RWPE1 (cell line): Measurements from ENCODE around the gene ADCY4.

ENCODE experiments used
- CTCF ChIA-PET: fragments of 350-600 bp; sonication (Branson Sonifier 250); formaldehyde crosslinking; extraction: SDS; loops from one replicate; lab custom pipeline; 2021; lab: Yijun Ruan, JAX
- POLR2A ChIA-PET: fragments of 400-600 bp; formaldehyde crosslinking; extraction: SDS; loops from one replicate; lab custom pipeline; 2020; ENCODE audit warnings: antibody characterized with exemption; ENCODE audit not compliant: low non-redundant PET; lab: Yijun Ruan, JAX
- DNase-seq: peaks from one replicate; pipeline ENCODE4 v3.0.0; 2012; ENCODE audit warnings: low spot score
- H3K27ac ChIP-seq: fragments of 450-650 bp; 2 replicates; pipeline ENCODE4 v1.5.1; 2017
- TF ChIP-seq, protein P1 (sequence below): fragments of 450-650 bp; conservative IDR thresholded peaks from 2 replicates; pipeline ENCODE4 v1.5.1; 2017; ENCODE audit warnings: low read depth, mild to moderate bottlenecking

ADCY4 gene

GRCh38 chr14:24297190-24297964 lies 37.5 kb downstream of the ADCY4 start:
- POLR2A ChIA-PET: interaction anchor here (1.0 kb wide), 1 partner anchor 55 kb away, joined by 5 read pairs; the partner anchor contains the start of gene TINF2
- peak; percentile 45 for DNase-seq
- CTCF ChIA-PET: interaction anchor here (0.6 to 4.7 kb wide), 11 partner anchors 10 to 208 kb away, joined by 3 to 51 read pairs (median 4); partner anchors contain the start of gene TINF2
- TF ChIP-seq, protein P1, sequence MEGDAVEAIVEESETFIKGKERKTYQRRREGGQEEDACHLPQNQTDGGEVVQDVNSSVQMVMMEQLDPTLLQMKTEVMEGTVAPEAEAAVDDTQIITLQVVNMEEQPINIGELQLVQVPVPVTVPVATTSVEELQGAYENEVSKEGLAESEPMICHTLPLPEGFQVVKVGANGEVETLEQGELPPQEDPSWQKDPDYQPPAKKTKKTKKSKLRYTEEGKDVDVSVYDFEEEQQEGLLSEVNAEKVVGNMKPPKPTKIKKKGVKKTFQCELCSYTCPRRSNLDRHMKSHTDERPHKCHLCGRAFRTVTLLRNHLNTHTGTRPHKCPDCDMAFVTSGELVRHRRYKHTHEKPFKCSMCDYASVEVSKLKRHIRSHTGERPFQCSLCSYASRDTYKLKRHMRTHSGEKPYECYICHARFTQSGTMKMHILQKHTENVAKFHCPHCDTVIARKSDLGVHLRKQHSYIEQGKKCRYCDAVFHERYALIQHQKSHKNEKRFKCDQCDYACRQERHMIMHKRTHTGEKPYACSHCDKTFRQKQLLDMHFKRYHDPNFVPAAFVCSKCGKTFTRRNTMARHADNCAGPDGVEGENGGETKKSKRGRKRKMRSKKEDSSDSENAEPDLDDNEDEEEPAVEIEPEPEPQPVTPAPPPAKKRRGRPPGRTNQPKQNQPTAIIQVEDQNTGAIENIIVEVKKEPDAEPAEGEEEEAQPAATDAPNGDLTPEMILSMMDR: peak; percentile 55
- peak overlapping the region; percentile 94 for H3K27ac ChIP-seq

DNA sequence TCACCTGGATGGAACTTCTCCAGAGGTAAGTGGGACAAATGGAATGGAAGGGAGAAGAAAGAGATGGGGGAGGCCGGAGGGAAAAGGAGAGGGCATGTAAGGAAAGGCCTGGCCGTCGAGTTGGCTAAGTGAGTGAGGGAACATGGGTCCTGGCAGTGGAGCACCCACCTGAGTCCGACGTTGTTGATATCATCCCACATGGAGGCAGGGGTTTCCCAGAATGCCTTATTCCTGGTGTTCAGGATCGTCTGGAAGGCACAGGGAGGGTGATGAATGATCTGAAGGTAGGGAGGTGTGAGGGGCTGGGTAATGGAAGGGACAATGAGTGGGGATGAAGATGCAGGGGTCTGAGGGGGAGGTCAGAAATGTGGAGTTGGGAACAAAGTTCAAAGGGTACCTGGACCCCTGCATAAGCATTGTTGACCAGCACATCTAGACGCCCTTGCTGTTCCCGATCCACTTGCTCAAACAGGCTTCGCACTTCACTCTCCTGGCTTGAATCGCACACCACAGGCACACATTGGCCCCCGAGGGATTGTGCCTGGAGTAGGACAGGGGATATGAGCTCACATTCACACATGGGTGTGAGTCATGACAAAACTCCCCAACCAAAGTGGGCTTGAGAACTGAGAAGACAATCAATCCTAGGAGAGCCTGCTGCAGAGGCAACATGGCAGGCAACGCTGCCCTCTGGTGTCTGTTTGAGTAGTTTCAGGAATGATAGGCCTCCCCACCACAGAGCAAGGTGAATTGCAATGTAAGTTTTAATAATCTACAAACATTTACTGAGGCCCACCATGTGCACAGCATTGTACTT lies 38.3 kb downstream of the ADCY4 start:
- ChIA-PET CTCF (interaction anchor here (0.6 to 4.7 kb wide), 8 partner anchors 10 to 53 kb away, joined by 3 to 51 read pairs (median 4); partner anchors contain the start of gene TINF2), POLR2A (interaction anchor here (1.0 kb wide), 1 partner anchor 54 kb away, joined by 5 read pairs; the partner anchor contains the start of gene TINF2)
- TF ChIP-seq, protein P1: peak; percentile 63
- peak overlapping the region; percentile 67 for H3K27ac ChIP-seq
- peak; percentile 77 for DNase-seq

DNA sequence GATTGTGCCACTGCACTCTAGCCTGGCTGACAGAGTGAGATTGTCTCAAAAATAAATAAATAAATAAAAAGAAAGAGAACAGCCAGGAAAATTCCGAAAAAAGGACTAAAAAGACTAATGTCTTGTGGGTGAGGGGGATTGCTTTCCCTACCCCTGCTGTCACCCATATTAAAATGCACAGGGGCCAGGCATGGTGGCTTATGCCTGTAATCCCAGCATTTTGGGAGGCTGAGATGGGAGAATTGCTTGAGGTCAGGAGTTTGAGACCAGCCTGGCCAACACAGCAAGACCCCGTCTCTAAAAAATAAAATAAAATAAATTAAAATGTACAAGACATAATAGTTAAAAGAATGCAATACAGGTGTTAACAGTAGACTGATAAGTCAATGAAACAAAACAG lies 41.3 kb downstream of the ADCY4 start:
- CTCF ChIA-PET: interaction anchor here (1.2 to 1.7 kb wide), 2 partner anchors 10 to 12 kb away, joined by 3 to 4 read pairs; no protein-coding TSS in a partner anchor
- H3K27ac ChIP-seq: no peak overlapping the region
- POLR2A ChIA-PET: no interaction called here
- TF ChIP-seq, protein P1: no peak
- no peak for DNase-seq

GRCh38 chr14:24292118-24292807 lies 42.6 kb downstream of the ADCY4 start:
- H3K27ac ChIP-seq: peak overlapping the region; percentile 13; the same call in 1 of the 2 replicates
- DNase-seq: no peak
- ChIA-PET CTCF (interaction anchor here (1.0 to 1.7 kb wide), 3 partner anchors 9 to 50 kb away, joined by 3 to 4 read pairs (median 3); partner anchors contain the start of gene TINF2), POLR2A (no interaction called here)
- TF ChIP-seq, protein P1: no peak

- no peak for DNase-seq
- CTCF ChIA-PET: interaction anchor here (1.7 kb wide), 1 partner anchor 8 kb away, joined by 4 read pairs; no protein-coding TSS in a partner anchor
- POLR2A ChIA-PET: no interaction called here
- TF ChIP-seq, protein P1: no peak
- peak overlapping the region; percentile 34 for H3K27ac ChIP-seq
Observed at GRCh38 chr14:24291446-24292117, 43.3 kb downstream of the ADCY4 start.
